GM19324 (cell line): ENCODE results near the gene RBM26.

ENCODE experiments used
- ATAC-seq: cut with Tn5 transposase; IDR thresholded peaks from one replicate; pipeline ENCODE4 v1.9.1; 2021; ENCODE audit warnings: mild to moderate bottlenecking, moderate library complexity; ENCODE audit not compliant: unreplicated experiment, low FRiP score

RBM26 gene

DNA sequence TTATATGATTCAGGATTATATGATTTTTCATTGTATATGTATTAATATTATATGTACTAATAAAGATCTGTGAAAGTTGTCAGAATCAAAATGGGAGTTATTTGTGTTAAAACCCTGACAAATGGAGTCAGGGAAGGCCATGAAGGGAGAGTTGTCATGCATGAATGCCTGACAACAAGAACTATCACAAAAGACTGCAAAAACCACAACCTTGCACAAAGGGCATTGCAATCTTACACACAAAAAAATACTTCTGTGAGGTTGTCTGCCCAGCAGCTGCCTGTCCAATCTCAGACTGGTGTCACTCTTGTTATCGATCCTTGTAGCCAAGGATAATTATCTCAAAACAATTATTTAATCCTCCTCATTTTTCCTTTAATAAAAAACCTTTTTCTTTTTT lies 21.2 kb upstream of the RBM26 start:
- no peak for ATAC-seq

DNA sequence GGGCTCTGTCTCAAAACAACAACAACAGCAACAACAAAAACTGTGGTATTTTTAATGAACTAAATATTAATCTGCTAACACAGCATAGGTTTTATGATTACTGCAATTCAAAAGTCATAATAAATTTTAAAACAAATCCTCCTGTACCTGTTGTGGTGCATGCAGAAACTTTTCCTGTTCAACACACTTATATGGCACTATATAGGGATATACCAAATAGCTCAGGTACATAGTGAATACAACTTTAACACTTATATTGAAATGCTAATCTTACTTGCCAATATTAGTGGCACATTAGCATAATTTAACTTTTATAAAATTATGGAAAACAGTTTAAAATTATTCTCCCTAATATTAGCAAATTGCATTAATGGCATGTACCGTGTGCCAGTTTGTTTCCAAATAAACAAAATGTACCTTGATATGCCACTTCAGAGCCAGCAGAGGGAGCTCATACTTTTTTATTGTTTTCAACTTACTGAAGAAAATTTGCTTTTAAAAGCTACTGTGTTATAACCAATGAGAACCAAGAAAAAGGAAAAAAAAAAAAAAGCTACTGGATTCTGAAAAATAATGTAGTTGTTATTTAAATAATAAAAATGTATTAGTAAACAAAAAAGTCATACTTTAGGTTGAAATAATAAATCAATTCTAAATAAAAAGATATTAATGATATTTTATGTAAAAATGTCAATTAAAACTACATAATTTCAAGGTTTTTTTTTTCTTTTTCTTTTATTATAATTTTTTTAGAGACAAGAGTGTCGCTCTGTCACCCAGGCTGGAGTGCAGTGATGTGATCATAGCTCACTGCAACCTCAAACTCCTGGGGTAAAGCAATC lies 18.0 kb upstream of the RBM26 start:
- ATAC-seq, result peak; percentile 57

DNA sequence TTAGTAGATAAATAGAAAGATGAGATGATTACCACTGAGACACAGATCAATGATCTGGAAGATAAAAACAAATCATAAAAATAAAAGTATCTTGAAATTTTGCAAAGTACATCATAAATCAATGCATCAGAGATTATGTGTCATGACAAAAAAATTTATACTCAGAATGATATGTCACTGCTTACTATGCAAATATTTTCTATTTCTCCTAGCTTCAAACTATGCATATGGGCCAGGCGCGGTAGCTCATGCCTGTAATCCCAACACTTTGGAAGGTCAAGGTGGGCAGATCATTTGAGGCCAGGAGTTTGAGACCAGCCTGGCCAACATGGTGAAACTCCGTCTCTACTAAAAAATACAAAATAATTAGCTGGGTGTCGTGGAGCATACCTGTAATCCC lies 17.3 kb upstream of the RBM26 start:
- no peak for ATAC-seq

DNA sequence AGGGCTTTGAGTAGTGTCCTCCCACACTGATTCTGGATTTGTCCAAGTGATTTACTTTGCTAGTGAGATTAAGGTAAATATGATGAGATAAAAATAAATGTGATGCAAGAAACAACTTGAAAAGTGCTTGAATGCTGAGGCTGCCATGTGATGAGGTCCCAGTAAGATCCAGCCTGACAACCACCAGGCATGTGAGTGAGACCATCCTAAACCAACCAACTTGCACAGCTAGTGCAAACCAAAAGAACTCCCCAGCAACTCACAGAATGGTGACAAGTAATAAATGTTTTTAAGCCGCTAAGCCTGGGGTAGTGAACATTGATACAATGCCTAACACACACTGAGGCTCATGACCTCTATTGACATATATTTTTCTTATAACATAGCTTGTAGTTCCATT lies 13.3 kb upstream of the RBM26 start:
- ATAC-seq, result no peak

DNA sequence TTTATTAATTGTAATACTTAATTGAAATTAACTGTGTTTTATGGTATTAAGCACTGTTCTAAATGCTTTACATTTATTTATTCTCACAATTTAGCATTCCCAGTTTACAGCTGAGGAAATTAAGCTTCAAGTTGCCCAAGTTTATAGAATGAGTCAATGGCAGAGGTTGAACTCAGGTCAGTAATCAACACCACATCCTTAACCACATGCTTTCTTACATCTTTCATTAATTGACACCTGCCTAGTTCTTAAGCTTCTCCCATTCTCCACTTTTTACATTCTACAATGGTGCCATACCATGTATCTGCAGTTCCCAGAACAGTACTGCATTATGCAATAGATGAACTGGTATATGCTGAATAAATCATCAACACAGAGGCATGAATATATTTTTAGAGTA lies 11.7 kb upstream of the RBM26 start:
- no peak for ATAC-seq

DNA sequence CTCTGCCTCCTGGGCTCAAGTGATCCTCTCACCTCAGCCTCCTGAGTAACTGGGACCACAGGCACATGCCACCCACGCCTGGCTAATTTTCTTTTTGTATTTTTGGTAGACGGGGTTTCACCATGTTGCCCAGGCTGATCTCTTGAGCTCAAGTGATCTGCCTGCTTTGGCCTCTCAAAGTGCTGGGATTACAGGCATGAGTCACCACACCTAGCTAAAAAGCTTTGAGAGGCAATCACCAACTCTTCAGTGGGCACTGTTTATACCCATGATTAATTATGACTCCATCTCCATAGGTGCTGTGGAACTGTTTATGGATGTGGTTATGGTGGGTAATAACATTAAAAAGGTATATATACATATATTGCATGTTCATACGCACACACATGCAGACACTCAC lies 7.5 kb upstream of the RBM26 start:
- no peak for ATAC-seq

DNA sequence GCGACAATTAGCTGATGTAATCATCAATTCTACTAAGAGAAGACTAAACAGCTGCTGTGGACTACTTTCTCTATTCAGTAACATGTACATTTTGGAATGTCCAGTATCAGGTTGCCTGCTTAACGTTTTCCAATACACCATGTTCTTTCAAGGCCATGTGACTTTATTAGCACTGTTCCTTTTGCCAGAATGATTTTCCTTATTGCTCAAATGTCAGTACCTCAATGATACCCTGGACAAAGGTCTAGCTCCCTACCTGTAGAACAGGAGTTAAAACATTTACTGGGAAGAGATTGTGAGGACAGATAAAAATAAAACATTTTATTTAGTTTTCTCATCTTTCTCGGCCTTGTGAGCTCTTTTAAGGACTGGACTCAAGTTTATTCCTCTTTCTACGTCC lies 3.8 kb upstream of the RBM26 start:
- no peak for ATAC-seq

DNA sequence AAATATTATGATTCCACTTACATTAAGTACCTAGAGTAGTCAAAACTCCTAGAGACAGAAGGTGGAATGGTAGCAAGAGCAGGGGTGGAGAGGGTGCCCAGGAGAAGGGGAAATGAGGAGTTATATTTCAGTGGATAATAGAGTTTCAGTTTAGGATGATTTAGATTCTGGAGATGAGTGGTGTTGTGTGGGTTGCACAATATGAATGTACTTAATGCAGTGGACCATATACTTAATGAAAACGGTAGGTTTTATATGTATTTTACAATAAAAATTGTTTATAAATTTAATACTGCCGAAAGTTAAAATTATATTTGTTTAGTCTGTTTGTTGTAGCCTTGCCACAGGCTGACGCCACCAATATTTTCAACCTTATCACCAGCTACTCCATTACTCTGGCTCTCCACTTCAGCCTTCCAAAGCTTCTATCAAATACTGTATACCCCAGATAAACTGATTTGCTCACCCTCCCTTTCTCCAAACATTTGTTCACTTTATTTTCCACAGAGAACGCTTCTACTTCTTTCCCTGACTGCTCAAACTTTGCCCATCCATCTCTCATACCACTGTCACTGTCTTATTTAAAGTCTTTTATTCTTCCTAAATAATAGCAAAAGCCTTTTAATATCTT lies 1.4 kb upstream of the RBM26 start:
- ATAC-seq, result no peak

DNA sequence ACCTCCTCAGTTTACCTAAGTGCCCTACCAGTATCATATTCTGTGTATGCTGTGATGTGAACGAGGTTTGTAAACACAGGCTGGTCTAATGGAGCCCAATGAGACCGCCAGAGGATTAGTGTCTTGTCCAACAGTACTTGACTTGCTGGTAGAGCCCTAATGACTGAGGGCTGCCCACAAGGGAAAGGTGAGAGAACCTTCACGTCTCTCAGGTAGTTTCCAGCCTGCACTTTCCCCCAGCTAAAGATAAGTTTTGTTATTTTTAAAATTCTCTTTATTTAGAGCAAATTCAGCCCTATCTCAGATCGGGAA lies 498 bp upstream of the RBM26 start:
- ATAC-seq, result peak; percentile 18

DNA sequence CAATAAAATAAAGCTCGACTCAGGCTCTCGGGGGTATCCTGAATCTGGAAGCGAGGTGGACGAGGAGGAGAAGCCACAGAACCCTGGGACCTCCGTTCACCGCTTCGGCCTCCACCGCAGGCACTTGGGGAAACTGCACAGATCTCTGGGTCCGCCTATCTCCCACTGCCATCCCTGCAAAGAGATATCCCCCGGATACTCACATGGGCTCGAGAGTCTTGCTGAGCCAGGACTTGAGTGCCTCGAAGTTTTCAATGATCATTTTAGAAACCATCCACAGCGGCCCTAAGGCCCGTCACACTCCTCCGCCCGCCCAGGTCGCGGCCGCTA lies 589 bp downstream of the RBM26 start:
- ATAC-seq, result no peak

DNA sequence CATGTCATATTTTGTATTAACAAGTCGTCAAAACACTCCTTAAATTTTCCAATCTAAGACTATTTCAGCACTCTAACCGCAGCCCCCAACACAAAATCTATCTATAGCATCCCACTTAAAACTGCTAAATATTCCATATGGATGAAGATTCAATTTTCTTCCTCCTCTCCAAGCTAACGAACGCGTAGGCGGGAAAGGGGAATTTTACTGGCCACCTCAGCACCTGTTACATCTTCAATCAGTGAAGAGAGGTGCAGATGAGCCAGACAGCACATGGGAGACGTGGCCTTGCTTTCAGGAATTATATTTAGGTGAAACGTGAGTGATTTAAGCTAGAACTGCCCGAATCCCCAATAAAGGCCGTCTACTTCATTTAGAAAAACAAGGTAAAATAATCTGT lies 1.1 kb downstream of the RBM26 start:
- no peak for ATAC-seq

DNA sequence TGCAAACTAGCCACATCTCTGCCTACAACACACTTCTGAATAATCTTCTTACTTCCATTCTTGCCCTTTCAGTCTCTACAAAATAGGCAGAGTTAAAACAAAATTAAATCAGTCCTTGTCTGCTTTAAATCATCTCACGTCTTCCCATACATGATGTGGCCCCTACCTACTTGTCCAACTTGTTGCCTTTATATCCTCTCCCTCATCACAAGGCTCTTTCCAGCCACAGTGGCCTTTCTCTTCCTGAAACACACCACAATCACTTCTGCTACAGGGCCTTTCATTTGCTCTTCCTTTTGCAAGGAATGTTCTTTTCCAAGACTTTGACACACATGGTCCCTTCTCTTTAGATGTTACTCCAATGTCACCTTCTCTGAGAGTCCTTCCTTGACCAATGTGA lies 1.7 kb downstream of the RBM26 start:
- no peak for ATAC-seq

DNA sequence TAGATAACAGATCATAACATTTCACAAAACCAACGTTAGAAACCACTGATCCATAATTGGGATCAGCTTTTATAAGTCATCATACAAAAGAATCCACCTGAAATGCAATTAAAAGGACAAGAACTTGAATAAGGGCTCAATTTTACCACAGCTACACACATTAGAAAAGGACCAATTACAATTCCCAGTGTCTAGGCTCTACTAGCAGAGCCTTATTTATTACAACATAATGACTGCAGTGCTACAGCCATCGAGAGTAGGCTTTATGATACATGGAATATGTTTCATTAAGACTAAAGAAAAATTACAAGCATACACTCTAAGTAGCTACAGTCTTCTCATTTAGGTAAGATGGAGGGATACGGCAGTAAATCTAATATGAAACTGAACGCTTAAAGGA lies 2.9 kb downstream of the RBM26 start:
- no peak for ATAC-seq

DNA sequence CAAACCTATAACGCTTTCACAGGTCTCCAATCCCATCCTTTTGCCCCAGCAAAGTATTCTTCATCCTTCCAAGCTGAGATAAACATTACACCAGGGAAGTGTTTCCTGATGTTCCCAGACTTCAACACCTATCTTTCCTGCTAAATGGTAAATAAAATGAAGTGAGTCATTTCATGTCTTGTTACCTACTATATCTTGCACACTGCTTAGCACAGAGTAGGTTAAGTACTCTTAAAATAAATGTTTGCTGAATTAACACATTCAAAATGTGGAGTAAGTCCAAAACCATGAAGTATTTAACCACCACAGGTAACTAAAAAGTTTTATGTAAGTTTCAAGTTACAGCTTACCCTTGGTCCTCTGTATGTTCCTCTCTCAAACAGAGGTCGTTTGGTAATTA lies 3.4 kb downstream of the RBM26 start:
- no peak for ATAC-seq

DNA sequence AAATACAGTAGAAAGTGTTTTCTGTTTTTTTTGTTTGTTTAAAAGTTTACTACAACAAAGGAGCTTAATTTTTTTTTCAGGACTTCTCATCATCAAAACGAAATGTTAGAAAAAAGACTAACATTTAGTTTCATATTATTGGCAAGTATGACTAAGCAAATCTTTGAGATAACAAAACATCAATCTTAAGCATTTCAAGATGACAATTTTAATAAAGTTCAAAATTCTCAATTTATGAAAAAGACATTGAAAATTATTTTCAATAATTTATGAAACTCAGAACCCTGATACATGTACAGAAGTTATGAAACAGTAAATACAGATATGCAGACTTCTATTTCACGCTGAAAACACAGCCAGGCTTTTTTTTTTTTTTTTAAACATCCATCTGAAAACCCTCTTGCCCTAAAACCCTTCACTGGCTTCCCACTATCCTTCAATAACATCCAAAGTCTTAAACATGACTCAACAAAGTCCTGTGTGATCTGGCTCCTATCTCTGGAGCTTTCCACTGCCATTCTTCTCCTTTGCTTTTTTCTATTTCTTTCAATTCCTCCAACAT lies 3.9 kb downstream of the RBM26 start:
- no peak for ATAC-seq

DNA sequence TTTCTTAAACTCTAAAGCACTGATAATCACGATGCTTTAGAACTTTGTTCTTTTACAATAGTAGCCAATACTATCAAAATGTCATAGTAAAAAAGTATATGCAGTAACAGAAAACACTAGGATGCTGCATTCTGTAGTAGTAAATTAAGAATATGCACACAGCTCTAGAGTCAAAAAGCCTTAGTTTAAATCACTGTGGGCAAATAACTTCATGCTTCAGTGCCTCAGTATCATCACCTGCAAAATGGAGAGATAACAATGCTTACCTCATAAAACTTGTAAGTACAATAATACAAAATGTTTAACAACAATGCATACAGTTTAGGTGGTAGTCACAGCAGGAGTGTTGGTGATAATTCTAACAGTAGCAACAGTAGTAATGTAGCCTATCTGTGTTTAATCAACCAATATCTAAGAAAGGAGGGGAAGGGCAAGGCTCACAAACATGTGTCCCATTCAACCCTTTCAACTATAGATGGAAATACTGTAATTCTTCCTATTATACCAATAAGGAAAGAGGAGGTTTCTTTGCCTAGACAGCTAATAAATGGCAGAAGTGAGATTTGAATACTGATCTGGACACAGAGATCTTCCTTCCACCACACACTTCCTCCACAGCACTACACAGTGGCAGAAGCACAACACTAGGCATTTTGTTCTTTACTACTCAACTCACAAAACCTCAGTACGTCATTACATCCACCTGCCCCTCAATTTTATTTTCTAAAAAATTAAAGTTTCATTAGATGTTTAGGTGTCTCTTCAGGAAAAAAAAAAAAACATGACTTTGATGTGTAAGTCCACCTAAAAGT lies 4.6 kb downstream of the RBM26 start:
- peak; percentile 36 for ATAC-seq

DNA sequence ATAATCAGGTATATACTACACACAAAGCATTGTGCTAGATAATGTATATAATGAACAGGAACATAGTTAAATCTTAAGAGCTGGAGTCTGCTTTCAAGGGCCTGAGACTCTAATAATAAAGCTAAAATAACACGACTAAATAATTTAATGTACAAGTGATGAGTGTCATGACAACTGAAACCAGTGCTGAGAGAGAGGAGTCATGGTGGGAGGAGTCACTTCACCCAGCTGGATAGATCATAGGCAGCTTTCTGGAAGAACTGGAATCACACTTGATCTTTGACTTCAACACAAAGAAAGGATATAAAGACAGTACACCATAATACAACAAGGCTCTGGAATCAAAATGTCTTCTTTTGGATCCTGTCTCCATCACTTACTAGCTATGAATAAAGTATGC lies 7.1 kb downstream of the RBM26 start:
- no peak for ATAC-seq

DNA sequence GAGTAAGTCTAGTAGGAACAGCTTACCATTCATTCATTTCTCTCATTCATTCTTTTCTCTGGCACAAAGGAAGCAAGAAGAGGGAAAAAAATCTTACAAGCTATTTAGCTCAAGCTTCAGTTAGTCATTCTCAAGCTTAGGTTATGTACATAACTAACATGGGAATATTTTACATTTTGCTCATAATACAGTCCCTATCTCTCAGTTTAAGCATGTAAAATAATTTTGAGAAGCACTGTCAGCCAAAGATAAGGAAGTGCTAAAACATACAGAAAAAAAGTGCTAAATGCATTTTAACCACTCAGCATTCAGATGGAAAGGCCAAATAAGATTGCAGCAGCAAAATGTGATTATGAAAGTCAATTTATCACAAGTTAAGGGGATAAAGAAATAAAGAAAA lies 7.9 kb downstream of the RBM26 start:
- no peak for ATAC-seq

DNA sequence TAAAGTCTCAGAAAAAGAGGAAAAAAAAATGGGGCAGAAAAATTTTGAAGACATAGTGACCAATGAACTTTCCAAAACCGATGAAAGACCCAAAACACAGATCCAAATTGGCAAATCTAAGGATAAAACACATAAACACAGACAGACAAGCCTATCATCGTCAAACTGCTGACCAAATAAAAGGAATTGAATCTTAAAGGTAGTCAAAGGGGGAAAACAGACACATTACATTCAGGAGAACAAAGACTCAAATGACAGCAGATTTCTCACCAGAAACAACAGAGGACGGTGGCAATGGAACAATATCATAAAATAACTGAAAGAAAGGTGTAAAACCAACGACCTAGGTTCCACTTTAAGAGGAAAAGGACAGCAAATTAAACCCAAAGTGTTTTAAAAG lies 10.2 kb downstream of the RBM26 start:
- ATAC-seq, result no peak

DNA sequence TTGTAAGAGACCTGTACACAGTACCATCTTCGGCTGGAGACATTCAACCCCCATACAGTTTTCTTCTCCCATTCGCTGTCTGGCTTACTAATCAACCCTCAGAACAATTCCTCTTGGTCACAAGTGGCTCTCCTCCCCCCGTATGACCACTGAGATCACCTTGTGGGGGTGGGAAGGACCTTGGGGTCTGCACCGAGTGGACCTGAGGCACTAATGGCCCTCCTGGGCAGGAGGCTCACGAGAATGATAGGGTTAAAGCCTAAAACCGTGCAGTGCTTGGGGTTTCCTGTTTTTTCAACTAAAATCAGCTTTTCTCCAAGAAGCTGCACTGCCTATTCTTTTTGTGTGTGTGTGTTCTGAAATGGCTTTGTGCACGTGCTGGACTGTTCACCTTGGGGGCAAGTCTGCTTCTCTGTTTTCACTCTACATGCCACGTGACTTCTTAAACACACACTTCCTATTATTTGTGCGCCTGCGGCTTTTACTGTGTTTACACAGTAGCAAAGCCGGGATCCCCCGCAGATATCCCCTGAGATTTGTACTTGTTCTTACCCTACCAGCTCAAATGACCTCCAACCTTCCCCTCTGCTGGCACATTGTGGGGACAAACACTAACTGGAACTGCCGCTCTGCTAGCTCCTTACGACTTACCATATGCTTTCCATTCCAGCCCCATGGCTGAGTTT lies 12.3 kb downstream of the RBM26 start:
- peak; percentile 82 for ATAC-seq
